HepG2 (cell line): Measurements from ENCODE around the gene RBMS2. TPM values are rescaled to one million over a fixed set of nuclear protein-coding genes. Genes with fewer than 3 reads are reported as not detected.

Experiments
- AGO2 ChIP-seq: fragments of 200-400 bp; formaldehyde crosslinking; optimal IDR thresholded peaks from 2 replicates; pipeline ENCODE3; 2017; ENCODE audit warnings: mild to moderate bottlenecking, low read depth, low read length, moderate library complexity
- ARID5B ChIP-seq: IDR thresholded peaks from 2 replicates; pipeline ENCODE4 v1.4.0; 2020; ENCODE audit warnings: mild to moderate bottlenecking, missing genetic modification reagents
- CBX1 ChIP-seq: IDR thresholded peaks from one replicate; pipeline ENCODE4 v1.6.1; 2016; ENCODE audit warnings: antibody characterized with exemption, low read depth
- FOSL1 ChIP-seq: sonication (generic); formaldehyde crosslinking; IDR thresholded peaks from 2 replicates; pipeline ENCODE4 v1.9.0; 2021; ENCODE audit warnings: missing genetic modification reagents, borderline replicate concordance
- ISL2 ChIP-seq: sonication (generic); formaldehyde crosslinking; IDR thresholded peaks from 2 replicates; pipeline ENCODE4 v1.5.0; 2020; ENCODE audit warnings: missing genetic modification reagents
- KDM4B ChIP-seq: sonication (generic); formaldehyde crosslinking; IDR thresholded peaks from 2 replicates; pipeline ENCODE4 v1.4.0; 2020; ENCODE audit warnings: missing genetic modification reagents
- MATR3 ChIP-seq: sonication (generic); formaldehyde crosslinking; IDR thresholded peaks from 2 replicates; pipeline ENCODE4 v1.4.0; 2020; ENCODE audit warnings: missing genetic modification reagents
- PAWR ChIP-seq: sonication (generic); formaldehyde crosslinking; IDR thresholded peaks from 2 replicates; pipeline ENCODE4 v1.4.0; 2020; ENCODE audit warnings: missing genetic modification reagents, mild to moderate bottlenecking, borderline replicate concordance
- PBX3 ChIP-seq: sonication (generic); formaldehyde crosslinking; IDR thresholded peaks from 2 replicates; pipeline ENCODE4 v1.8.1; 2023; ENCODE audit warnings: missing genetic modification reagents, inconsistent platforms, borderline replicate concordance
- RNF219 ChIP-seq: sonication (generic); formaldehyde crosslinking; IDR thresholded peaks from 2 replicates; pipeline ENCODE4 v1.5.0; 2020; ENCODE audit warnings: mild to moderate bottlenecking, missing genetic modification reagents
- RXRA ChIP-seq: sonication (generic); formaldehyde crosslinking; IDR thresholded peaks from 2 replicates; pipeline ENCODE4 v1.5.1; 2020; ENCODE audit warnings: missing genetic modification reagents
- SMAD1 ChIP-seq: sonication (generic); formaldehyde crosslinking; IDR thresholded peaks from 2 replicates; pipeline ENCODE4 v1.4.0; 2020; ENCODE audit warnings: missing genetic modification reagents, low read depth, mild to moderate bottlenecking, borderline replicate concordance
- TOPORS ChIP-seq: sonication (generic); formaldehyde crosslinking; IDR thresholded peaks from 2 replicates; pipeline ENCODE4 v1.8.0; 2023; ENCODE audit warnings: mild to moderate bottlenecking, missing genetic modification reagents
- ZBTB7B ChIP-seq: sonication (generic); formaldehyde crosslinking; IDR thresholded peaks from 2 replicates; pipeline ENCODE4 v1.4.0; 2020; ENCODE audit warnings: missing genetic modification reagents
- ZNF234 ChIP-seq: sonication (generic); formaldehyde crosslinking; conservative IDR thresholded peaks from 2 replicates; pipeline ENCODE4 v1.5.1; 2020; ENCODE audit warnings: mild to moderate bottlenecking, missing genetic modification reagents
- ZNF296 ChIP-seq: sonication (generic); formaldehyde crosslinking; conservative IDR thresholded peaks from 2 replicates; pipeline ENCODE4 v1.5.0; 2020; ENCODE audit warnings: mild to moderate bottlenecking, missing genetic modification reagents
- ZNF33A ChIP-seq: sonication (generic); formaldehyde crosslinking; IDR thresholded peaks from 2 replicates; pipeline ENCODE4 v1.5.1; 2020; ENCODE audit warnings: missing genetic modification reagents, mild to moderate bottlenecking, moderate library complexity, borderline replicate concordance
- ZNF788 ChIP-seq: sonication (generic); formaldehyde crosslinking; IDR thresholded peaks from 2 replicates; pipeline ENCODE4 v1.5.0; 2020; ENCODE audit warnings: mild to moderate bottlenecking, missing genetic modification reagents, borderline replicate concordance
- ZNF790 ChIP-seq: sonication (generic); formaldehyde crosslinking; IDR thresholded peaks from 2 replicates; pipeline ENCODE4 v1.8.0; 2022; ENCODE audit warnings: missing genetic modification reagents, mild to moderate bottlenecking, borderline replicate concordance
- polyA plus RNA-seq, 8 experiments: library from polyadenylated mRNA; depleted of rRNA in 3 of 8; stranded (reverse) in 7 of 8; unstranded in 1 of 8; fragments of >200 nt; fragmentation: Illumina TruSeq in 4 of 8; extraction: Trizol in 4 of 8; gene quantifications; 2 replicates each; pipeline versions ENCODE4 v1.2.1 to v1.2.3, GENCODE V29; 2011 to 2016; ENCODE audit warnings: low read depth in 4 of 8, missing spikeins in 1 of 8, mixed read lengths in 1 of 8; ENCODE audit not compliant: insufficient read depth in 1 of 8
- total RNA-seq, 5 experiments: library from RNA; depleted of rRNA; stranded (reverse); fragments of >200 nt; fragmentation: Illumina TruSeq; extraction: Trizol; gene quantifications; 2 replicates each; pipeline ENCODE4 v1.2.3, GENCODE V29; 2016; ENCODE audit warnings: low read depth in 1 of 5
- TF ChIP-seq, protein P1 (sequence below): sonication (generic); formaldehyde crosslinking; IDR thresholded peaks from 2 replicates; pipeline ENCODE4 v1.4.0; 2020; ENCODE audit warnings: mild to moderate bottlenecking, missing genetic modification reagents, borderline replicate concordance

Gene RBMS2
- total and polyA plus RNA-seq, 2 of the 13 experiments (the other 11 are each of a cell fraction or from before 2014, with no cell fraction given) = 0.53 to 7.4 TPM

- TF ChIP-seq, protein P1, sequence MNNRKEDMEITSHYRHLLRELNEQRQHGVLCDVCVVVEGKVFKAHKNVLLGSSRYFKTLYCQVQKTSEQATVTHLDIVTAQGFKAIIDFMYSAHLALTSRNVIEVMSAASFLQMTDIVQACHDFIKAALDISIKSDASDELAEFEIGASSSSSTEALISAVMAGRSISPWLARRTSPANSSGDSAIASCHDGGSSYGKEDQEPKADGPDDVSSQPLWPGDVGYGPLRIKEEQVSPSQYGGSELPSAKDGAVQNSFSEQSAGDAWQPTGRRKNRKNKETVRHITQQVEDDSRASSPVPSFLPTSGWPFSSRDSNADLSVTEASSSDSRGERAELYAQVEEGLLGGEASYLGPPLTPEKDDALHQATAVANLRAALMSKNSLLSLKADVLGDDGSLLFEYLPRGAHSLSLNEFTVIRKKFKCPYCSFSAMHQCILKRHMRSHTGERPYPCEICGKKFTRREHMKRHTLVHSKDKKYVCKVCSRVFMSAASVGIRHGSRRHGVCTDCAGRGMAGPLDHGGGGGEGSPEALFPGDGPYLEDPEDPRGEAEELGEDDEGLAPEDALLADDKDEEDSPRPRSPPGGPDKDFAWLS (CRISPR knock-in tag) = no peak
- peak; percentile 77; the same call in 1 of the 2 replicates for TF ChIP-seq ZNF788
- no peak for TF ChIP-seq AGO2
- TF ChIP-seq TOPORS = no peak
- 0 out of 2 replicates have a peak, but pooled peaks have one; percentile 21 for TF ChIP-seq RXRA (CRISPR knock-in tag)
- TF ChIP-seq CBX1 = peak; percentile 18
- TF ChIP-seq KDM4B (CRISPR knock-in tag) = peak; percentile 95; the same call in 1 of the 2 replicates
- TF ChIP-seq SMAD1 (CRISPR knock-in tag) = no peak
- TF ChIP-seq FOSL1 (CRISPR knock-in tag) = no peak
- TF ChIP-seq PBX3 (CRISPR knock-in tag) = no peak
- no peak for TF ChIP-seq RNF219 (CRISPR knock-in tag)
- no peak for TF ChIP-seq ZNF234 (CRISPR knock-in tag)
- TF ChIP-seq ZBTB7B (CRISPR knock-in tag) = 0 out of 2 replicates have a peak, but pooled peaks have one; percentile 45
- TF ChIP-seq PAWR (CRISPR knock-in tag) = no peak
- no peak for TF ChIP-seq ZNF296 (CRISPR knock-in tag)
- no peak for TF ChIP-seq ZNF790 (CRISPR knock-in tag)
- peak; percentile 52 for TF ChIP-seq ARID5B (CRISPR knock-in tag)
- 0 out of 2 replicates have a peak, but pooled peaks have one; percentile 49 for TF ChIP-seq ISL2
- no peak for TF ChIP-seq ZNF33A
- no peak for TF ChIP-seq MATR3 (CRISPR knock-in tag)
These were observed 108.6 kb downstream of the RBMS2 start, which contains the start of gene BAZ2A (continued) for GRCh38 chr12:56630180-56630632.
